Keratinocyte (primary cell): ENCODE data around the gene INTU. TPM values are rescaled to one million over a fixed set of nuclear protein-coding genes. Genes with fewer than 3 reads are reported as not detected.

Source experiments
- DNase-seq: peaks from one replicate; pipeline ENCODE4 v3.0.0-alpha.2; 2011; ENCODE audit warnings: low read depth, missing footprints, low spot score
- FAIRE-seq: peaks from 2 replicates; lab custom pipeline; 2011; peaks lifted over from hg19 to GRCh38; lab: Jason Lieb, UNC
- H2AFZ ChIP-seq: 2 replicates; pipeline ENCODE4 v1.6.0; 2012; ENCODE audit warnings: low read length, control low read depth, inconsistent platforms; ENCODE audit not compliant: control insufficient read depth
- H3K27ac ChIP-seq: 2 replicates; pipeline ENCODE4 v1.5.1; 2011; ENCODE audit warnings: low read length; ENCODE audit not compliant: control insufficient read depth, insufficient read depth
- H3K27me3 ChIP-seq: 3 replicates; pipeline ENCODE4 v1.6.0; 2011; ENCODE audit warnings: low read length; ENCODE audit not compliant: control insufficient read depth, insufficient read depth; ENCODE audit errors: extremely low read depth
- H3K36me3 ChIP-seq, 2 experiments: 2 replicates in 1 of 2; 3 replicates in 1 of 2; pipeline ENCODE4 v1.5.1; 2011; ENCODE audit warnings: low read length in 2 of 2, mild to moderate bottlenecking in 1 of 2; ENCODE audit not compliant: control insufficient read depth in 2 of 2, insufficient read depth in 2 of 2; ENCODE audit errors: extremely low read depth in 1 of 2
- H3K4me1 ChIP-seq: 3 replicates; pipeline ENCODE4 v1.5.1; 2011; ENCODE audit warnings: low read length; ENCODE audit not compliant: control insufficient read depth, insufficient read depth; ENCODE audit errors: extremely low read depth
- H3K4me2 ChIP-seq: 3 replicates; pipeline ENCODE4 v1.6.0; 2011; ENCODE audit warnings: low read depth, low read length; ENCODE audit not compliant: control insufficient read depth, insufficient read depth; ENCODE audit errors: extremely low read depth
- H3K4me3 ChIP-seq, 3 experiments: fragments of 200-600 bp in 1 of 3; sonication (generic) in 1 of 3; 2 replicates in 2 of 3; 3 replicates in 1 of 3; pipeline ENCODE4 v1.5.1; 2011 to 2016; ENCODE audit warnings: low read length in 3 of 3, mild to moderate bottlenecking in 3 of 3, control low read depth in 2 of 3, inconsistent platforms in 1 of 3, low read depth in 1 of 3, mixed read lengths in 1 of 3, mixed run types in 1 of 3, moderate library complexity in 1 of 3; ENCODE audit not compliant: control insufficient read depth in 2 of 3, insufficient read depth in 2 of 3; ENCODE audit errors: extremely low read depth in 1 of 3
- H3K79me2 ChIP-seq: 2 replicates; pipeline ENCODE4 v1.6.0; 2012; ENCODE audit warnings: low read length; ENCODE audit not compliant: control insufficient read depth, insufficient read depth
- H3K9ac ChIP-seq: 3 replicates; pipeline ENCODE4 v1.6.0; 2011; ENCODE audit warnings: low read length; ENCODE audit not compliant: control insufficient read depth, insufficient read depth; ENCODE audit errors: extremely low read depth
- H3K9me1 ChIP-seq: 3 replicates; pipeline ENCODE4 v1.6.0; 2011; ENCODE audit warnings: low read length; ENCODE audit not compliant: control insufficient read depth, insufficient read depth; ENCODE audit errors: extremely low read depth
- H3K9me3 ChIP-seq: 2 replicates; pipeline ENCODE4 v1.5.1; 2012; ENCODE audit warnings: low read depth, low read length; ENCODE audit not compliant: control insufficient read depth
- H4K20me1 ChIP-seq: 3 replicates; pipeline ENCODE4 v1.6.0; 2011; ENCODE audit warnings: low read length; ENCODE audit not compliant: control insufficient read depth, insufficient read depth; ENCODE audit errors: extremely low read depth
- EZH2 ChIP-seq: IDR thresholded peaks from one replicate; pipeline ENCODE4 v1.6.1; 2012; ENCODE audit warnings: inconsistent platforms, mild to moderate bottlenecking, low read length, moderate library complexity
- dilution Hi-C: fragments of 300-500 bp; cut with MboI; formaldehyde crosslinking; loops from one replicate; pipeline ENCODE4 v1.7.0; 2020; ENCODE audit warnings: low sequenced_read_pairs; ENCODE audit not compliant: extremely low pct_ligation_motif_present
- polyA plus RNA-seq, 5 experiments: library from polyadenylated mRNA; depleted of rRNA in 3 of 5; stranded (reverse) in 3 of 5; stranded (forward) in 1 of 5; unstranded in 1 of 5; fragments of >200 nt; gene quantifications; 1 replicate in 1 of 5; 2 replicates in 3 of 5; 3 replicates in 1 of 5; pipeline versions ENCODE4 v1.2.1 to v1.2.3, GENCODE V29; 2011 to 2012; ENCODE audit warnings: missing spikeins in 2 of 5, low read depth in 1 of 5, low replicate concordance in 1 of 5
- TF ChIP-seq, protein P1 (sequence below), 3 experiments: IDR thresholded peaks in 1 of 3; conservative IDR thresholded peaks in 1 of 3; optimal IDR thresholded peaks in 1 of 3; 2 replicates in 2 of 3; 3 replicates in 1 of 3; pipeline versions ENCODE3 to v1.5.1; 2011; ENCODE audit warnings: low read length in 3 of 3, mild to moderate bottlenecking in 3 of 3, moderate library complexity in 2 of 3, control low read depth in 1 of 3, inconsistent platforms in 1 of 3; ENCODE audit not compliant: insufficient read depth in 2 of 3; ENCODE audit errors: extremely low read depth in 1 of 3

The INTU gene
- polyA plus RNA-seq, 1 donor (not counting 4 experiments of a cell fraction or from before 2014, with no cell fraction given) = 5.0 TPM

DNA sequence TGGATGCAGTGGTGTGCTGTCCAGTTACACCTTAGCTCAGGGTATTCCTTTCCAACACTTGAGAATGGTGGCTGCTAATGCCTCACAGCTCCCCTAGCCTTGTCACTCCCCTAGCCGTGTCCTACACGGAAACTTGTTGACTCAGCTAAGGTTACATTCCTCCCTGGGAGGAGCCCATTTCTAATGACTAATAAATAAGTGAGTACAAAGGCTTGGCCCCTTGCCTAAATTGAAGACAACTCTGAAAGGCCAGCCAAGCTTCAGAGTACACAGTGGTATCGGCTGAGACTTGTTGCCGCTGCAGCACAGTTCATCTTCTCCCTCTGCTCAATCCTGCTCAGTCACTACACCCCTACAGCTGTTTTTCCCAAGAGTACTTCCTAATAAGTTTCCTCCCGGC is 76.2 kb downstream of the INTU start:
- Histone ChIP-seq H3K4me3 (peak overlapping the region in 2 of 3 experiments; percentile 29 to 47), H3K79me2 (no peaks in the 10 kb centered on the region), H3K4me1 (peaks cover 14% of the 10 kb centered on the region), H4K20me1 (no peaks in the 10 kb centered on the region), H3K27me3 (no peaks in the 10 kb centered on the region), H3K9me1 (no peaks in the 10 kb centered on the region), H3K9me3 (no peaks in the 10 kb centered on the region), H3K27ac (peak overlapping the region; percentile 84), H3K9ac (peak overlapping the region; percentile 65), H2AFZ (peak overlapping the region; percentile 69), H3K36me3 (peaks cover 0 to 3% of the 10 kb centered on the region in 2 experiments), H3K4me2 (peak overlapping the region; percentile 82)
- FAIRE-seq (peak; percentile 99), DNase-seq (peak; percentile 77)
- dilution Hi-C loops = no loop called here
- TF ChIP-seq EZH2 = no peak

DNA sequence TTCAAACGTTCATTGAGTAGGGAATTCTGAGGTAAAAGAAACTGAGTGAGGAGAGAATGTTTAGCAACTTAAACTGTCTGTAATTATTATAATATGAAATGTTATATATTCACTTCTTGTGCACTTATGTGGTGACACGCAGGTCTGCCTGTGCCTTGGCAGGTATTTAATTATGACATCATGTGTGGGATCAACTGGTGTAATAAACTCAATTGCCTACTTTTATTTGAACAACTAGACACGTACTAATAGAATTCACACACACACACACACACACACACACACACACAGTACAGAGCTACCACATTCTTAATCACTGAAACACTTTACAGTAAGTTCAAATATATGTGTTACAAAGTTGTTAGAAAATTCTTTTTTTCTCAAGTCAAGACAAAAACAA is 76.7 kb downstream of the INTU start:
- no peaks in the 10 kb centered on the region for H3K9me1 ChIP-seq
- peak; percentile 53 for FAIRE-seq
- no peak for TF ChIP-seq EZH2
- TF ChIP-seq, protein P1, sequence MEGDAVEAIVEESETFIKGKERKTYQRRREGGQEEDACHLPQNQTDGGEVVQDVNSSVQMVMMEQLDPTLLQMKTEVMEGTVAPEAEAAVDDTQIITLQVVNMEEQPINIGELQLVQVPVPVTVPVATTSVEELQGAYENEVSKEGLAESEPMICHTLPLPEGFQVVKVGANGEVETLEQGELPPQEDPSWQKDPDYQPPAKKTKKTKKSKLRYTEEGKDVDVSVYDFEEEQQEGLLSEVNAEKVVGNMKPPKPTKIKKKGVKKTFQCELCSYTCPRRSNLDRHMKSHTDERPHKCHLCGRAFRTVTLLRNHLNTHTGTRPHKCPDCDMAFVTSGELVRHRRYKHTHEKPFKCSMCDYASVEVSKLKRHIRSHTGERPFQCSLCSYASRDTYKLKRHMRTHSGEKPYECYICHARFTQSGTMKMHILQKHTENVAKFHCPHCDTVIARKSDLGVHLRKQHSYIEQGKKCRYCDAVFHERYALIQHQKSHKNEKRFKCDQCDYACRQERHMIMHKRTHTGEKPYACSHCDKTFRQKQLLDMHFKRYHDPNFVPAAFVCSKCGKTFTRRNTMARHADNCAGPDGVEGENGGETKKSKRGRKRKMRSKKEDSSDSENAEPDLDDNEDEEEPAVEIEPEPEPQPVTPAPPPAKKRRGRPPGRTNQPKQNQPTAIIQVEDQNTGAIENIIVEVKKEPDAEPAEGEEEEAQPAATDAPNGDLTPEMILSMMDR (optimal IDR thresholded peaks at IDR 0.05 in 1 of 3, IDR thresholded peaks at IDR 0.05 in 1 of 3, conservative IDR thresholded peaks at IDR 0.05 in 1 of 3; ENCODE audit: extremely low read depth in 1 of 3, insufficient read depth in 2 of 3, low read length in 3 of 3) = no peak
- H3K4me1 ChIP-seq = peaks cover 14% of the 10 kb centered on the region
- H2AFZ ChIP-seq = peak overlapping the region; percentile 69
- peaks cover 0 to 4% of the 10 kb centered on the region in 2 experiments for H3K36me3 ChIP-seq
- H3K79me2 ChIP-seq = no peaks in the 10 kb centered on the region
- peak overlapping the region; percentile 84 for H3K27ac ChIP-seq
- H4K20me1 ChIP-seq = no peaks in the 10 kb centered on the region
- H3K4me2 ChIP-seq = peak overlapping the region; percentile 82
- H3K27me3 ChIP-seq = no peaks in the 10 kb centered on the region
- DNase-seq = no peak
- no peaks in the 10 kb centered on the region for H3K9me3 ChIP-seq
- H3K4me3 ChIP-seq = peak overlapping the region in 2 of 3 experiments; percentile 29 to 47
- dilution Hi-C loops = no loop called here
- peak overlapping the region; percentile 65 for H3K9ac ChIP-seq
